Peyer's patch (tissue), 4 donors: Measurements from ENCODE around the gene CDC42BPA. TPM values are rescaled to one million over a fixed set of nuclear protein-coding genes. Genes with fewer than 3 reads are reported as not detected.
"Not testable (repeated sequence)": the region's sequence is repeated elsewhere in the genome, so short reads cannot be mapped to it uniquely, and the experiment has no call there.

Source experiments
- DNase-seq, 3 donors: peaks; one replicate each; pipeline ENCODE4 v3.0.0-alpha.2; 2017 to 2019
- H3K27ac ChIP-seq, 4 donors: fragments of 200-600 bp; sonication (generic); one replicate each; pipeline ENCODE4 v1.5.1; 2016 to 2019
- H3K27me3 ChIP-seq, 2 donors: fragments of 200-600 bp; sonication (generic); one replicate each; pipeline ENCODE4 v1.5.1; 2019
- H3K36me3 ChIP-seq, 3 donors: fragments of 200-600 bp; sonication (generic); one replicate each; pipeline ENCODE4 v1.5.1; 2016 to 2019
- H3K4me1 ChIP-seq, 4 donors: fragments of 200-600 bp; sonication (generic); one replicate each; pipeline ENCODE4 v1.5.1; 2016 to 2019
- H3K4me3 ChIP-seq, 4 donors: fragments of 200-600 bp; sonication (generic); 1 replicate in 3 of 4; 2 replicates in 1 of 4; pipeline ENCODE4 v1.5.1; 2016 to 2019; ENCODE audit warnings: mild to moderate bottlenecking in 1 of 4
- H3K9me3 ChIP-seq, 4 donors: fragments of 200-600 bp; sonication (generic); one replicate each; pipeline ENCODE4 v1.5.1; 2016 to 2019; ENCODE audit warnings: mild to moderate bottlenecking in 1 of 4
- CTCF ChIP-seq, 6 experiments: fragments of 450-650 bp in 4 of 6; fragments of 200-600 bp in 2 of 6; sonication (generic) in 1 of 6; IDR thresholded peaks; one replicate each; pipeline ENCODE4 v1.5.1; 2017 to 2019; ENCODE audit warnings: antibody characterized with exemption in 6 of 6, mild to moderate bottlenecking in 3 of 6, moderate library complexity in 1 of 6
- POLR2A ChIP-seq, 2 donors: fragments of 450-650 bp; IDR thresholded peaks; one replicate each; pipeline ENCODE4 v1.5.1; 2017; ENCODE audit warnings: antibody characterized with exemption in 2 of 2, mild to moderate bottlenecking in 2 of 2, moderate library complexity in 2 of 2
- total RNA-seq, 4 donors: library from RNA; depleted of rRNA; stranded (reverse); fragments of >200 nt; gene quantifications; one replicate each; pipeline ENCODE4 v1.1.0, GENCODE V29; 2016

Gene CDC42BPA
- total RNA-seq, 4 donors from 2014 or later: 49.3 to 107 (median 53.9) TPM

- no peaks in the 10 kb centered on the region for H3K27me3 ChIP-seq
- no peak overlapping the region for H3K4me3 ChIP-seq
Measured at GRCh38 chr1:227295609-227296008, 22.7 kb downstream of the CDC42BPA start.

GRCh38 chr1:227285745-227286144 lies 32.5 kb downstream of the CDC42BPA start:
- TF ChIP-seq CTCF (IDR thresholded peaks at IDR 0.05) (no peak), POLR2A (IDR thresholded peaks at IDR 0.05) (no peak)
- H3K27ac ChIP-seq: no peak overlapping the region

More at GRCh38 chr1:227295609-227296008, 22.7 kb downstream of the CDC42BPA start:
- no peak for TF ChIP-seq CTCF (IDR thresholded peaks at IDR 0.05)
- no peak for TF ChIP-seq POLR2A (IDR thresholded peaks at IDR 0.05)
- Histone ChIP-seq H3K4me1 (peaks cover 0 to 11% (median 0%) of the 10 kb centered on the region in 4 donors), H3K9me3 (no peaks in the 10 kb centered on the region), H3K36me3 (no peaks in the 10 kb centered on the region), H3K27ac (no peak overlapping the region)
- no peak for DNase-seq

GRCh38 chr1:227281371-227281770 lies 36.9 kb downstream of the CDC42BPA start:
- H3K9me3 ChIP-seq: no peaks in the 10 kb centered on the region
- H3K36me3 ChIP-seq: no peaks in the 10 kb centered on the region
- DNase-seq: no peak
- no peaks in the 10 kb centered on the region for H3K4me1 ChIP-seq
- TF ChIP-seq CTCF (IDR thresholded peaks at IDR 0.05) (no peak), POLR2A (IDR thresholded peaks at IDR 0.05) (no peak)
- H3K27me3 ChIP-seq: no peaks in the 10 kb centered on the region
- H3K27ac ChIP-seq: no peak overlapping the region
- no peak overlapping the region for H3K4me3 ChIP-seq

More at GRCh38 chr1:227285745-227286144, 32.5 kb downstream of the CDC42BPA start:
- no peak for DNase-seq
- H3K4me3 ChIP-seq: no peak overlapping the region
- H3K4me1 ChIP-seq: no peaks in the 10 kb centered on the region
- H3K36me3 ChIP-seq: no peaks in the 10 kb centered on the region
- no peaks in the 10 kb centered on the region for H3K27me3 ChIP-seq
- H3K9me3 ChIP-seq: no peaks in the 10 kb centered on the region

- Histone ChIP-seq H3K36me3 (no peaks in the 10 kb centered on the region), H3K4me1 (no peaks in the 10 kb centered on the region), H3K9me3 (no peaks in the 10 kb centered on the region), H3K4me3 (no peak overlapping the region), H3K27me3 (no peaks in the 10 kb centered on the region), H3K27ac (no peak overlapping the region)
- TF ChIP-seq POLR2A (IDR thresholded peaks at IDR 0.05) (no peak), CTCF (IDR thresholded peaks at IDR 0.05) (no peak)
- DNase-seq: no peak
Measured at GRCh38 chr1:227280836-227281235, 37.5 kb downstream of the CDC42BPA start.

- H3K4me3 ChIP-seq, H3K36me3 ChIP-seq, H3K27ac ChIP-seq, DNase-seq, H3K4me1 ChIP-seq, H3K27me3 ChIP-seq, H3K9me3 ChIP-seq: not testable (repeated sequence)
Measured at GRCh38 chr1:227276156-227276693, 42.1 kb downstream of the CDC42BPA start.

GRCh38 chr1:227273557-227273956 lies 44.7 kb downstream of the CDC42BPA start:
- TF ChIP-seq POLR2A (IDR thresholded peaks at IDR 0.05): no peak
- no peak for TF ChIP-seq CTCF (IDR thresholded peaks at IDR 0.05)
- Histone ChIP-seq H3K4me1 (no peaks in the 10 kb centered on the region), H3K36me3 (no peaks in the 10 kb centered on the region), H3K27ac (no peak overlapping the region), H3K9me3 (no peaks in the 10 kb centered on the region), H3K27me3 (no peaks in the 10 kb centered on the region), H3K4me3 (no peak overlapping the region)
- no peak for DNase-seq
